IMR-90 (cell line): Measurements from ENCODE around the gene CD34. TPM values are rescaled to one million over a fixed set of nuclear protein-coding genes. Genes with fewer than 3 reads are reported as not detected.

Source experiments
- ATAC-seq: fragments of 200-7000 bp; cut with Tn5 transposase; 2 replicates; pipeline ENCODE4 v1.9.1; 2020; ENCODE audit warnings: low read depth, mild to moderate bottlenecking, moderate library complexity
- BruUV-seq: library from RNA; stranded (reverse); fragments of 400-500 nt; replicated peaks from 2 replicates; lab custom pipeline; 2021; lab: Mats Ljungman, UMichigan
- CTCF ChIA-PET: fragments of 300-600 bp; formaldehyde crosslinking; extraction: SDS; loops from one replicate; lab custom pipeline; 2021; ENCODE audit warnings: antibody characterized with exemption; lab: Yijun Ruan, JAX
- POLR2A ChIA-PET: fragments of 300-600 bp; sonication (Branson Sonifier 250); formaldehyde crosslinking; loops from one replicate; lab custom pipeline; 2022; ENCODE audit warnings: antibody characterized with exemption; ENCODE audit not compliant: unreplicated experiment; lab: Charles Lee
- DNase-seq: peaks from one replicate; pipeline ENCODE4 v3.0.0; 2013
- H2AFZ ChIP-seq: replicated peaks from 2 replicates; pipeline ENCODE3; 2013; ENCODE audit warnings: low read length, mild to moderate bottlenecking; ENCODE audit not compliant: poor library complexity
- H2AK5ac ChIP-seq: 2 replicates; pipeline ENCODE4 v1.6.1; 2013; ENCODE audit warnings: low read depth, low read length, inconsistent platforms
- H2AK9ac ChIP-seq: replicated peaks from 2 replicates; pipeline ENCODE3; 2013; ENCODE audit warnings: mild to moderate bottlenecking, low read depth, low read length, moderate library complexity; ENCODE audit not compliant: poor library complexity
- H2BK120ac ChIP-seq: 2 replicates; pipeline ENCODE4 v1.6.1; 2013; ENCODE audit warnings: low read depth, low read length, inconsistent platforms
- H2BK15ac ChIP-seq: 3 replicates; pipeline ENCODE4 v1.6.1; 2013; ENCODE audit warnings: low read depth, low read length, inconsistent platforms
- H2BK20ac ChIP-seq: 2 replicates; pipeline ENCODE4 v1.6.1; 2013; ENCODE audit warnings: low read depth, mild to moderate bottlenecking, inconsistent platforms, low read length, moderate library complexity
- H2BK5ac ChIP-seq: 2 replicates; pipeline ENCODE4 v1.6.1; 2013; ENCODE audit warnings: mild to moderate bottlenecking, low read depth, low read length, inconsistent platforms; ENCODE audit not compliant: poor library complexity, severe bottlenecking
- H3K14ac ChIP-seq: replicated peaks from 2 replicates; pipeline ENCODE4 v1.6.1; 2013; ENCODE audit warnings: low read depth, low read length, inconsistent platforms
- H3K18ac ChIP-seq: 2 replicates; pipeline ENCODE4 v1.6.1; 2013; ENCODE audit warnings: low read depth, low read length, control low read depth
- H3K23ac ChIP-seq: 2 replicates; pipeline ENCODE4 v1.6.1; 2013; ENCODE audit warnings: low read depth, low read length, inconsistent platforms
- H3K27ac ChIP-seq: 2 replicates; pipeline ENCODE4 v1.5.1; 2013; ENCODE audit warnings: mild to moderate bottlenecking, control low read depth, low read length; ENCODE audit not compliant: insufficient read depth
- H3K27me3 ChIP-seq: 2 replicates; pipeline ENCODE4 v1.6.1; 2013; ENCODE audit warnings: low read length; ENCODE audit not compliant: control insufficient read depth, insufficient read depth
- H3K36me3 ChIP-seq: 2 replicates; pipeline ENCODE4 v1.6.1; 2013; ENCODE audit warnings: low read length, mixed read lengths; ENCODE audit not compliant: control insufficient read depth, insufficient read depth
- H3K4ac ChIP-seq: 2 replicates; pipeline ENCODE4 v1.6.1; 2013; ENCODE audit warnings: low read depth, low read length, inconsistent platforms
- H3K4me1 ChIP-seq: 2 replicates; pipeline ENCODE4 v1.6.1; 2013; ENCODE audit warnings: low read length, mixed read lengths; ENCODE audit not compliant: control insufficient read depth, insufficient read depth
- H3K4me2 ChIP-seq: 2 replicates; pipeline ENCODE4 v1.6.1; 2013; ENCODE audit warnings: low read depth, mild to moderate bottlenecking, control low read depth, low read length, moderate library complexity
- H3K4me3 ChIP-seq: 2 replicates; pipeline ENCODE4 v1.5.1; 2013; ENCODE audit warnings: low read depth, mild to moderate bottlenecking, control low read depth, low read length, moderate library complexity; ENCODE audit not compliant: insufficient read depth
- H3K56ac ChIP-seq: 2 replicates; pipeline ENCODE4 v1.6.1; 2013; ENCODE audit warnings: low read length, inconsistent platforms; ENCODE audit not compliant: insufficient read depth; ENCODE audit errors: extremely low read depth
- H3K79me1 ChIP-seq, 2 experiments: 2 replicates each; pipeline ENCODE4 v1.6.1; 2013; ENCODE audit warnings: low read length in 2 of 2, inconsistent platforms in 1 of 2, low read depth in 1 of 2
- H3K9ac ChIP-seq: 2 replicates; pipeline ENCODE4 v1.6.1; 2013; ENCODE audit warnings: low read depth, low read length, control low read depth
- H3K9me1 ChIP-seq: 2 replicates; pipeline ENCODE4 v1.6.1; 2013; ENCODE audit warnings: low read length, inconsistent platforms; ENCODE audit not compliant: insufficient read depth
- H3K9me3 ChIP-seq: 2 replicates; pipeline ENCODE4 v1.6.1; 2013; ENCODE audit warnings: low read length; ENCODE audit not compliant: control insufficient read depth, insufficient read depth
- H4K20me1 ChIP-seq: 2 replicates; pipeline ENCODE4 v1.6.1; 2013; ENCODE audit warnings: low read length, inconsistent platforms; ENCODE audit not compliant: insufficient read depth
- H4K5ac ChIP-seq: 2 replicates; pipeline ENCODE4 v1.6.1; 2013; ENCODE audit warnings: mild to moderate bottlenecking, low read depth, low read length, control low read depth
- H4K8ac ChIP-seq, 2 experiments: 2 replicates each; pipeline ENCODE4 v1.6.1; 2013; ENCODE audit warnings: low read depth in 2 of 2, low read length in 2 of 2, control low read depth in 1 of 2, inconsistent platforms in 1 of 2
- H4K91ac ChIP-seq: 2 replicates; pipeline ENCODE4 v1.6.1; 2013; ENCODE audit warnings: low read depth, low read length, inconsistent platforms; ENCODE audit not compliant: insufficient read depth
- CEBPB ChIP-seq: IDR thresholded peaks from 2 replicates; pipeline ENCODE4 v1.6.1; 2012; ENCODE audit warnings: low read depth, low read length, improper control_type of control experiment
- MAFK ChIP-seq: IDR thresholded peaks from 2 replicates; pipeline ENCODE4 v1.6.1; 2012; ENCODE audit warnings: low read depth, low read length, improper control_type of control experiment
- WGBS, 2 experiments: methylation state at CpG; one replicate each; pipeline versions ENCODE4 v1.1.5 to v1.1.7; 2013; ENCODE audit warnings: missing lambda C conversion rate in 2 of 2; ENCODE audit not compliant: insufficient read length in 1 of 2; ENCODE audit errors: extremely low coverage in 2 of 2; 5-methylcytosine and 5-hydroxymethylcytosine counted together
- dilution Hi-C: fragments of 300-500 bp; cut with HindIII; formaldehyde crosslinking; loops from one replicate; pipeline ENCODE4 v1.14.3; 2018; ENCODE audit warnings: low sequenced_read_pairs; ENCODE audit not compliant: unreplicated experiment
- in situ Hi-C: fragments of 300-500 bp; cut with MboI; formaldehyde crosslinking; loops from 3 replicates; pipeline ENCODE4 v1.14.3; 2019; ENCODE audit warnings: low sequenced_read_pairs, inconsistent platforms, mixed read lengths
- intact Hi-C: fragments of 100-400 bp; cut with micrococcal nuclease; formaldehyde crosslinking; loops from 2 replicates; pipeline ENCODE4 v1.10.0; 2022
- polyA plus RNA-seq, 3 experiments: library from polyadenylated mRNA; depleted of rRNA; stranded (reverse); fragments of >200 nt; gene quantifications; 2 replicates each; pipeline ENCODE4 v1.2.3, GENCODE V29; 2012; ENCODE audit warnings: low replicate concordance in 1 of 3
- total RNA-seq: library from RNA; depleted of rRNA; stranded (reverse); fragments of >200 nt; gene quantifications from 2 replicates; pipeline ENCODE4 v1.2.3, GENCODE V29; 2012

CD34 gene
- total and polyA plus RNA-seq, 2 of the 4 experiments (the other 2 are of a cell fraction) = 0.14 TPM; not detected in 1

DNA sequence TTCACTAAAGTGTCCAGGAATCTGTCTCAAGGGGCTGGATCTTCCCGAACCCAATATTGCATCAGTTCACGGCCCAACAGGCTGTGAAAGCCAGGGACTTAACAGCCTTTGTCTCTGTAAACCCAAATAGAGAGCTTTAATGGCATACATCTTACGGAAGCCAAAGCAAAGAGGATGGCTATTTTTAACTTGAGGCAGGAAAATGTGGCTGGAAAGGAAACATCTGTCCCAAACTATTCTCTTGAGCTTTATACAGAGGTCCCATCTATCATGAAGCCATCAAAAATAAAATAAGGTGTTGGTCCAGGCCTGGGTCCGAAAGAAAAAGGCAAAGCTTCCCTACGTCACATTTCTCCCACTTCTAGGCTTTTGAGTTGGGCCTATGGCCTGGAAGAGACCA is 7.7 kb upstream of the CD34 start:
- ATAC-seq = no peak
- H3K23ac ChIP-seq = no peak overlapping the region
- DNase-seq = no peak
- dilution Hi-C loops (no loop called here), intact Hi-C loops (no loop called here), in situ Hi-C loops (no loop called here)
- no peaks in the 10 kb centered on the region for H3K36me3 ChIP-seq
- H3K14ac ChIP-seq = no peak overlapping the region
- H2BK5ac ChIP-seq = no peak overlapping the region
- H3K4ac ChIP-seq = no peak overlapping the region
- H2AK9ac ChIP-seq = no peak overlapping the region
- H2AFZ ChIP-seq = no peak overlapping the region
- no peak overlapping the region for H3K18ac ChIP-seq
- no peak overlapping the region for H4K91ac ChIP-seq
- H2BK20ac ChIP-seq = no peak overlapping the region
- H2BK120ac ChIP-seq = no peak overlapping the region
- no peaks in the 10 kb centered on the region for H3K9me3 ChIP-seq
- no peaks in the 10 kb centered on the region for H3K9me1 ChIP-seq
- H4K5ac ChIP-seq = no peak overlapping the region
- WGBS, 2 experiments = no CpG with 5 or more reads among the region's 5 CpGs
- H2BK15ac ChIP-seq = no peak overlapping the region
- no TSS peak for BruUV-seq
- ChIA-PET POLR2A (no interaction called here), CTCF (interaction anchor here (1.1 kb wide), 1 partner anchor 45 kb away, joined by 3 read pairs; no protein-coding TSS in a partner anchor)
- no peak overlapping the region for H3K4me2 ChIP-seq
- H4K8ac ChIP-seq = no peak overlapping the region
- H3K27me3 ChIP-seq = peaks cover 29% of the 10 kb centered on the region
- TF ChIP-seq CEBPB (no peak), MAFK (no peak)
- H3K9ac ChIP-seq = no peak overlapping the region
- no peaks in the 10 kb centered on the region for H4K20me1 ChIP-seq
- no peak overlapping the region for H2AK5ac ChIP-seq
- H3K27ac ChIP-seq = no peak overlapping the region
- H3K4me1 ChIP-seq = no peaks in the 10 kb centered on the region
- no peaks in the 10 kb centered on the region for H3K79me1 ChIP-seq
- no peak overlapping the region for H3K56ac ChIP-seq
- H3K4me3 ChIP-seq = no peak overlapping the region
